OCI-LY3 (cell line): ENCODE results near the gene COA8.
"Not testable (repeated sequence)": the region's sequence is repeated elsewhere in the genome, so short reads cannot be mapped to it uniquely, and the experiment has no call there.

Experiments used
- H2AFZ ChIP-seq: fragments of 200-600, 300-600 bp; shearing (Covaris generic); 2 replicates; pipeline ENCODE4 v1.6.0; 2014; ENCODE audit warnings: antibody characterized with exemption, low read depth, low read length
- H3K27ac ChIP-seq: fragments of 200-600, 300-600 bp; sonication (generic); 2 replicates; pipeline ENCODE4 v1.5.1; 2014; ENCODE audit warnings: mild to moderate bottlenecking, low read length, moderate library complexity, mixed read lengths
- H3K27me3 ChIP-seq: fragments of 200-600, 300-600 bp; sonication (generic); 2 replicates; pipeline ENCODE4 v1.6.1; 2014; ENCODE audit warnings: low read depth, low read length, mixed read lengths
- H3K36me3 ChIP-seq: fragments of 200-600, 300-600 bp; sonication (generic); replicated peaks from 2 replicates; pipeline ENCODE3; 2014; ENCODE audit warnings: low read depth, low read length, mixed read lengths
- H3K4me1 ChIP-seq: fragments of 300-600, 200-600 bp; sonication (generic); 2 replicates; pipeline ENCODE4 v1.6.1; 2014; ENCODE audit warnings: low read length, mixed read lengths
- H3K4me2 ChIP-seq: fragments of 200-600, 300-600 bp; sonication (generic); 2 replicates; pipeline ENCODE4 v1.6.1; 2014; ENCODE audit warnings: low read length, mixed read lengths
- H3K4me3 ChIP-seq: fragments of 300-600, 200-600 bp; sonication (generic); 2 replicates; pipeline ENCODE4 v1.5.1; 2014; ENCODE audit warnings: antibody characterized with exemption, mild to moderate bottlenecking, low read length, moderate library complexity
- H3K79me2 ChIP-seq: fragments of 300-600, 200-600 bp; shearing (Covaris generic); 2 replicates; pipeline ENCODE4 v1.6.1; 2014; ENCODE audit warnings: mild to moderate bottlenecking, low read length, mixed read lengths
- H3K9ac ChIP-seq: fragments of 300-600, 200-600 bp; shearing (Covaris generic); 2 replicates; pipeline ENCODE4 v1.6.0; 2014; ENCODE audit warnings: mild to moderate bottlenecking, low read length, moderate library complexity
- H3K9me3 ChIP-seq: fragments of 200-600, 300-600 bp; shearing (Covaris generic); 2 replicates; pipeline ENCODE4 v1.6.1; 2014; ENCODE audit warnings: low read length, mixed read lengths; ENCODE audit not compliant: insufficient read depth
- H4K20me1 ChIP-seq: fragments of 200-600, 300-600 bp; sonication (generic); 2 replicates; pipeline ENCODE4 v1.6.1; 2016; ENCODE audit warnings: low read length, mixed read lengths; ENCODE audit not compliant: insufficient read depth
- CTCF ChIP-seq: fragments of 200-600, 300-600 bp; sonication (generic); IDR thresholded peaks from 2 replicates; pipeline ENCODE4 v1.5.1; 2014; ENCODE audit warnings: antibody characterized with exemption, low read length, low read depth
- EZH2phosphoT487 ChIP-seq: fragments of 200-600 bp; shearing (Covaris generic); IDR thresholded peaks from 2 replicates; pipeline ENCODE4 v1.6.1; 2018; ENCODE audit warnings: antibody characterized with exemption, mixed run types, low read depth

COA8 gene

DNA sequence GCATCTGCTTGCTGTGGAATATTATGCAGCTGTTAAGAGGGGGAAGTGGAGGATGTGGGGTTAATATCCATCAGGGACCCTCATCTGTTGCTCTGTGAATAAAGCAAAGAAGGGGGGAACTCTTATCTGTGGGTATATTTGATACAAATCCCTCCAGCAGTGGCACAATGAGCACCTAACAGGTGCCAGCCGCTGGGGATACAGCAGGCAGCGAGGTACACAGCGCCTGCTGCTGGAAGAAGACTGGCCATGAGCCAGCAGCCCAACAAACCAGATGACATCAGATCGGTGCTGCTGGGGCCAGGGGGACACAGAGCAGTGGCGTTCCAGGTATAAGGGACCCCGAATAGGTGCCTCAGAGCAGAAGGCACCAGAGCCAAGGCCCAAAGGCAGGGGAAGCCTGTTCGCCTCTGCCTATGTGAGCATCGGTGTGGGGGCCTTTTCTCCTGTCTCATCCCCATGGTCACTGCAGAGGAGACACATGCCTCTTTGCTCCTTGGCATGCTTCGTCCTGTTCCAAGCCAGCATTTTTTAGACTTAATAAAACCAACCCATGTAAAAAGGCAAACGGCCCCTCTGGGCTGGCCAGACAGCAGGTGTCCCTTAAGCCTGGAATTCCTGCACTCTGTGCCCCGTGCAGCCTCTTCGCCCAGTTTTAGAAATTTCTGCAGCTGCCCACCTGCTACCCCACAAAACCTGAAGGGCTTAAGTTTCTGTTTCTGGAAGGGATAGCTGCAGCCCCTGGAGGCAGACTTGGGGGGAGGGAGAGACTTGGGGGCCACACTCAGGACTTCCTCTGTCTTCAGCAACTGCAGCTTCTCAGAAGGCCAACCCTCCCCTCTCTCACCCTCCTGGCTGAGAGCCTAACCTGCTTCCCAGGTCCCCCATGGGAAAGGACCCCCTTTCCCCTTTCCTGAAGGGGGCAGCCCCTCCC lies 38.5 kb upstream of the COA8 start:
- H2AFZ ChIP-seq, result no peak overlapping the region
- peak overlapping the region; percentile 71 for H3K4me2 ChIP-seq
- no peak overlapping the region; the same call in 1 of the 2 replicates for H3K4me3 ChIP-seq
- H3K27ac ChIP-seq, result peak overlapping the region; percentile 98
- H3K9me3 ChIP-seq, result no peaks in the 10 kb centered on the region
- H3K27me3 ChIP-seq, result no peaks in the 10 kb centered on the region
- peak; percentile 17 for TF ChIP-seq CTCF
- TF ChIP-seq EZH2phosphoT487, result no peak
- H3K36me3 ChIP-seq, result peaks cover 19% of the 10 kb centered on the region
- H3K4me1 ChIP-seq, result peaks cover 60% of the 10 kb centered on the region
- H4K20me1 ChIP-seq, result no peaks in the 10 kb centered on the region
- peak overlapping the region; percentile 53; the same call in 1 of the 2 replicates for H3K9ac ChIP-seq
- H3K79me2 ChIP-seq, result peaks cover 36% of the 10 kb centered on the region

- H3K9me3 ChIP-seq, H4K20me1 ChIP-seq, H3K27me3 ChIP-seq, H2AFZ ChIP-seq: not testable (repeated sequence)
- peak overlapping the region; percentile 53; the same call in 1 of the 2 replicates for H3K4me3 ChIP-seq
- peaks cover 50% of the 10 kb centered on the region for H3K79me2 ChIP-seq
- peaks cover 56% of the 10 kb centered on the region for H3K4me1 ChIP-seq
- H3K27ac ChIP-seq, result peak overlapping the region; percentile 98
- H3K9ac ChIP-seq, result peak overlapping the region; percentile 53; the same call in 1 of the 2 replicates
- peaks cover 30% of the 10 kb centered on the region for H3K36me3 ChIP-seq
- H3K4me2 ChIP-seq, result peak overlapping the region; percentile 71
Measured at GRCh38 chr14:103525430-103526246, 37.1 kb upstream of the COA8 start.

DNA sequence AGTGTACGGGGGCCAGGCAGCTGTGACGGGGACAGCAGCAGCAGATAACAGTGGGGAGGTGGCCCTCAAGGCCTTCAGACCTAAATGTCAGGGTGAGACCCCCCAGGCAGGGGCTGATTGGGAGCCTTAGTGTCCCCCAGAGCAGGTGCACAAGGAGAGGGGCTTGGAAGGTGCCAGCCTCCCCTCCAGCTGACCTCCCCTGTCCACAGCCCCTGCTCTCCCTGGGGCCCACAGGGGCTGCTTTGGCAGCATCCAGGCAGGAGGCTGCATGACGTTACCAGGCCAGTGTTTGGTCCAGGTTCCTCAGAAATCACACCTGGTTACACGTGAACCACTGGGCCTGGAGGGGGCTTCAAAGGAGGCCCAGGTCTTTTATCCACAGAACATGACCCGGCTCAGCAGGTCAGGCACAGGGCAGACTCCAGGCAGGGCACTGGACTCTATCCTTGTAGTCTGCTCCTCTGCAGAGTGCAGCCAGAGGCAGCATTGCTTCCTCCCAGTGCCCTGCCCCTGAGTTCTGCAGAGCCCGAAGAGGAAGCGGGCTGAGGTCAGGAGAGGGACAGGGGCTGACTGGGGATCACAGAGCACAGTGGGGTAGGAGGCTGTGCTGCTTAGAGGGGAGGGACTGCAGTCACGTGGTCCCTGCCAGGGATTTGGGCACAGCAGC lies 36.4 kb upstream of the COA8 start:
- Histone ChIP-seq H2AFZ (no peak overlapping the region), H3K4me2 (peak overlapping the region; percentile 71), H3K9ac (peak overlapping the region; percentile 53; the same call in 1 of the 2 replicates), H3K36me3 (peaks cover 38% of the 10 kb centered on the region), H3K9me3 (no peaks in the 10 kb centered on the region), H3K4me1 (peaks cover 61% of the 10 kb centered on the region), H3K4me3 (peak overlapping the region; percentile 53), H4K20me1 (peaks cover 3% of the 10 kb centered on the region; the same call in 1 of the 2 replicates), H3K79me2 (peaks cover 57% of the 10 kb centered on the region), H3K27ac (peak overlapping the region; percentile 98), H3K27me3 (no peaks in the 10 kb centered on the region)
- no peak for TF ChIP-seq EZH2phosphoT487
- TF ChIP-seq CTCF, result no peak

GRCh38 chr14:103526914-103527248 lies 35.9 kb upstream of the COA8 start:
- H3K27ac ChIP-seq, result peak overlapping the region; percentile 98
- peak overlapping the region; percentile 71 for H3K4me2 ChIP-seq

More at GRCh38 chr14:103526914-103527248, 35.9 kb upstream of the COA8 start:
- Histone ChIP-seq H4K20me1 (peaks cover 3% of the 10 kb centered on the region; the same call in 1 of the 2 replicates), H3K27me3 (no peaks in the 10 kb centered on the region), H3K4me3 (peak overlapping the region; percentile 53), H3K36me3 (peaks cover 43% of the 10 kb centered on the region), H3K4me1 (peaks cover 65% of the 10 kb centered on the region), H2AFZ (no peak overlapping the region), H3K79me2 (peaks cover 62% of the 10 kb centered on the region), H3K9ac (peak overlapping the region; percentile 53; the same call in 1 of the 2 replicates), H3K9me3 (no peaks in the 10 kb centered on the region)
- TF ChIP-seq EZH2phosphoT487, result no peak
- no peak for TF ChIP-seq CTCF
